ENCODE data around the gene VAV2. TPM values are rescaled to one million over a fixed set of nuclear protein-coding genes. Genes with fewer than 3 reads are reported as not detected.

The VAV2 gene
- total RNA-seq, 1 experiment from 2014 or later = 9.7 TPM

GRCh38 chr9:133826289-133827085 lies 165.6 kb downstream of the VAV2 start:
- H3K27ac ChIP-seq (ENCODE audit: low read length) = no peak overlapping the region
- H3K79me2 ChIP-seq (ENCODE audit: low read length) = no peaks in the 10 kb centered on the region
- no peaks in the 10 kb centered on the region for H3K27me3 ChIP-seq (ENCODE audit: low read length)
- H3K9ac ChIP-seq (ENCODE audit: low read length) = no peak overlapping the region
- no peaks in the 10 kb centered on the region for H4K20me1 ChIP-seq (ENCODE audit: low read length)
- H3K4me1 ChIP-seq (ENCODE audit: insufficient read depth, low read length) = no peaks in the 10 kb centered on the region
- no peak overlapping the region for H3K4me3 ChIP-seq (ENCODE audit: low read length)
- ChIA-PET POLR2A (ENCODE audit: unreplicated experiment) (no interaction called here), CTCF (no interaction called here)
- TF ChIP-seq EZH2 (IDR thresholded peaks at IDR 0.05; ENCODE audit: low read length, unreplicated experiment) (no peak), EZH2phosphoT487 (IDR thresholded peaks at IDR 0.05; ENCODE audit: borderline replicate concordance, low read length) (no peak), CTCF (conservative IDR thresholded peaks at IDR 0.05; ENCODE audit: low read depth, low read length) (no peak)
- no peak overlapping the region for H3K4me2 ChIP-seq (ENCODE audit: low read length)
- DNase-seq = no peak
- H3F3A ChIP-seq (ENCODE audit: low read length, unreplicated experiment) = no peaks in the 10 kb centered on the region
- ATAC-seq = no peak
- no TSS peak for BruUV-seq (replicated peaks)
- no peaks in the 10 kb centered on the region for H3K9me3 ChIP-seq (ENCODE audit: low read length)
- no peaks in the 10 kb centered on the region for H3K9me2 ChIP-seq (replicated peaks; ENCODE audit: low read length)
- no peaks in the 10 kb centered on the region for H3K36me3 ChIP-seq (ENCODE audit: low read depth, low read length)
- H2AFZ ChIP-seq (ENCODE audit: low read length) = no peak overlapping the region
- intact Hi-C loops (cut with micrococcal nuclease) = no loop called here

GRCh38 chr9:133825555-133826218 lies 166.4 kb downstream of the VAV2 start:
- Histone ChIP-seq H3K9ac (ENCODE audit: low read length) (no peak overlapping the region), H3K27ac (ENCODE audit: low read length) (no peak overlapping the region), H3K4me2 (ENCODE audit: low read length) (no peak overlapping the region), H3K9me2 (replicated peaks; ENCODE audit: low read length) (no peaks in the 10 kb centered on the region), H3F3A (ENCODE audit: low read length, unreplicated experiment) (no peaks in the 10 kb centered on the region), H3K4me1 (ENCODE audit: insufficient read depth, low read length) (no peaks in the 10 kb centered on the region), H4K20me1 (ENCODE audit: low read length) (no peaks in the 10 kb centered on the region), H3K27me3 (ENCODE audit: low read length) (no peaks in the 10 kb centered on the region), H2AFZ (ENCODE audit: low read length) (no peak overlapping the region), H3K9me3 (ENCODE audit: low read length) (no peaks in the 10 kb centered on the region), H3K36me3 (ENCODE audit: low read depth, low read length) (no peaks in the 10 kb centered on the region), H3K4me3 (ENCODE audit: low read length) (no peak overlapping the region), H3K79me2 (ENCODE audit: low read length) (no peaks in the 10 kb centered on the region)
- no TSS peak for BruUV-seq (replicated peaks)
- POLR2A ChIA-PET (ENCODE audit: unreplicated experiment) = no interaction called here
- intact Hi-C loops (cut with micrococcal nuclease) = no loop called here
- ATAC-seq (no peak), DNase-seq (no peak)
- TF ChIP-seq CTCF (conservative IDR thresholded peaks at IDR 0.05; ENCODE audit: low read depth, low read length) (no peak), EZH2 (IDR thresholded peaks at IDR 0.05; ENCODE audit: low read length, unreplicated experiment) (no peak), EZH2phosphoT487 (IDR thresholded peaks at IDR 0.05; ENCODE audit: borderline replicate concordance, low read length) (no peak)
- CTCF ChIA-PET = no interaction called here

GRCh38 chr9:133824802-133825186 lies 167.3 kb downstream of the VAV2 start:
- H3K36me3 ChIP-seq (ENCODE audit: low read depth, low read length) = no peaks in the 10 kb centered on the region
- no TSS peak for BruUV-seq (replicated peaks)
- H3K27me3 ChIP-seq (ENCODE audit: low read length) = no peaks in the 10 kb centered on the region
- H3K79me2 ChIP-seq (ENCODE audit: low read length) = no peaks in the 10 kb centered on the region
- H3K9me3 ChIP-seq (ENCODE audit: low read length) = no peaks in the 10 kb centered on the region
- ATAC-seq (no peak), DNase-seq (no peak)
- intact Hi-C loops (cut with micrococcal nuclease) = no loop called here
- no peaks in the 10 kb centered on the region for H4K20me1 ChIP-seq (ENCODE audit: low read length)
- H3K4me2 ChIP-seq (ENCODE audit: low read length) = no peak overlapping the region
- no peak overlapping the region for H2AFZ ChIP-seq (ENCODE audit: low read length)
- no peak overlapping the region for H3K9ac ChIP-seq (ENCODE audit: low read length)
- H3K4me3 ChIP-seq (ENCODE audit: low read length) = no peak overlapping the region
- TF ChIP-seq EZH2 (IDR thresholded peaks at IDR 0.05; ENCODE audit: low read length, unreplicated experiment) (no peak), EZH2phosphoT487 (IDR thresholded peaks at IDR 0.05; ENCODE audit: borderline replicate concordance, low read length) (no peak), CTCF (conservative IDR thresholded peaks at IDR 0.05; ENCODE audit: low read depth, low read length) (no peak)
- ChIA-PET POLR2A (ENCODE audit: unreplicated experiment) (no interaction called here), CTCF (no interaction called here)
- H3K27ac ChIP-seq (ENCODE audit: low read length) = no peak overlapping the region
- H3F3A ChIP-seq (ENCODE audit: low read length, unreplicated experiment) = no peaks in the 10 kb centered on the region
- H3K4me1 ChIP-seq (ENCODE audit: insufficient read depth, low read length) = no peaks in the 10 kb centered on the region
- H3K9me2 ChIP-seq (replicated peaks; ENCODE audit: low read length) = no peaks in the 10 kb centered on the region
